Measurements from ENCODE around the gene SSU72.

The SSU72 gene

GRCh38 chr1:1538989-1539309 is 35.7 kb downstream of the SSU72 start:
- no peak overlapping the region for H3K4me2 ChIP-seq (ENCODE audit: low read length)

GRCh38 chr1:1538334-1538733 is 36.3 kb downstream of the SSU72 start:
- no peaks in the 10 kb centered on the region for H3K79me2 ChIP-seq (ENCODE audit: insufficient read depth, low read length)
- no peak overlapping the region for H2AFZ ChIP-seq (ENCODE audit: low read length)
- no peaks in the 10 kb centered on the region for H3F3A ChIP-seq (ENCODE audit: insufficient read depth, low read length)
- no peak overlapping the region for H3K27ac ChIP-seq (ENCODE audit: low read depth, low read length, poor library complexity, severe bottlenecking)
- H3K4me2 ChIP-seq (ENCODE audit: low read length), result no peak overlapping the region
- H3K9me3 ChIP-seq (ENCODE audit: low read length), result no peaks in the 10 kb centered on the region
- H3K9me2 ChIP-seq (ENCODE audit: low read depth, low read length), result no peaks in the 10 kb centered on the region
- H3K4me1 ChIP-seq (ENCODE audit: insufficient read depth, low read length, severe bottlenecking), result no peaks in the 10 kb centered on the region
- H4K20me1 ChIP-seq (ENCODE audit: insufficient read depth, low read length), result no peaks in the 10 kb centered on the region
- H3K4me3 ChIP-seq (ENCODE audit: low read depth, low read length, poor library complexity, severe bottlenecking), result no peak overlapping the region
- H3K36me3 ChIP-seq (ENCODE audit: insufficient read depth, low read length), result peaks cover 28% of the 10 kb centered on the region
- no peaks in the 10 kb centered on the region; the same call in 1 of the 2 replicates for H3K27me3 ChIP-seq (ENCODE audit: insufficient read depth, low read length)
- no peak overlapping the region for H3K9ac ChIP-seq (ENCODE audit: low read length)
- no peak for TF ChIP-seq EZH2 (IDR thresholded peaks at IDR 0.05; ENCODE audit: borderline replicate concordance, low read length)
- TF ChIP-seq CTCF (IDR thresholded peaks at IDR 0.05; ENCODE audit: low read length), result no peak

More at GRCh38 chr1:1538989-1539309, 35.7 kb downstream of the SSU72 start:
- Histone ChIP-seq H3F3A (ENCODE audit: insufficient read depth, low read length) (no peaks in the 10 kb centered on the region), H3K27ac (ENCODE audit: low read depth, low read length, poor library complexity, severe bottlenecking) (no peak overlapping the region), H3K27me3 (ENCODE audit: insufficient read depth, low read length) (no peaks in the 10 kb centered on the region; the same call in 1 of the 2 replicates), H3K4me1 (ENCODE audit: insufficient read depth, low read length, severe bottlenecking) (no peaks in the 10 kb centered on the region), H3K9me2 (ENCODE audit: low read depth, low read length) (no peaks in the 10 kb centered on the region), H2AFZ (ENCODE audit: low read length) (no peak overlapping the region), H3K9ac (ENCODE audit: low read length) (no peak overlapping the region), H3K4me3 (ENCODE audit: low read depth, low read length, poor library complexity, severe bottlenecking) (no peak overlapping the region), H3K36me3 (ENCODE audit: insufficient read depth, low read length) (peaks cover 29% of the 10 kb centered on the region), H3K9me3 (ENCODE audit: low read length) (no peaks in the 10 kb centered on the region), H4K20me1 (ENCODE audit: insufficient read depth, low read length) (no peaks in the 10 kb centered on the region), H3K79me2 (ENCODE audit: insufficient read depth, low read length) (no peaks in the 10 kb centered on the region)
- TF ChIP-seq CTCF (IDR thresholded peaks at IDR 0.05; ENCODE audit: low read length) (no peak), EZH2 (IDR thresholded peaks at IDR 0.05; ENCODE audit: borderline replicate concordance, low read length) (no peak)

- Histone ChIP-seq H3K27me3 (ENCODE audit: insufficient read depth, low read length) (no peaks in the 10 kb centered on the region; the same call in 1 of the 2 replicates), H4K20me1 (ENCODE audit: insufficient read depth, low read length) (no peaks in the 10 kb centered on the region), H3K9me2 (ENCODE audit: low read depth, low read length) (no peaks in the 10 kb centered on the region), H3K9me3 (ENCODE audit: low read length) (no peaks in the 10 kb centered on the region), H3K4me2 (ENCODE audit: low read length) (no peak overlapping the region), H3K36me3 (ENCODE audit: insufficient read depth, low read length) (peaks cover 22% of the 10 kb centered on the region), H3K4me3 (ENCODE audit: low read depth, low read length, poor library complexity, severe bottlenecking) (no peak overlapping the region), H3F3A (ENCODE audit: insufficient read depth, low read length) (no peaks in the 10 kb centered on the region), H3K4me1 (ENCODE audit: insufficient read depth, low read length, severe bottlenecking) (no peaks in the 10 kb centered on the region), H3K9ac (ENCODE audit: low read length) (no peak overlapping the region), H2AFZ (ENCODE audit: low read length) (no peak overlapping the region), H3K27ac (ENCODE audit: low read depth, low read length, poor library complexity, severe bottlenecking) (no peak overlapping the region), H3K79me2 (ENCODE audit: insufficient read depth, low read length) (no peaks in the 10 kb centered on the region)
- TF ChIP-seq EZH2 (IDR thresholded peaks at IDR 0.05; ENCODE audit: borderline replicate concordance, low read length), result no peak
- TF ChIP-seq CTCF (IDR thresholded peaks at IDR 0.05; ENCODE audit: low read length), result no peak
Observed at GRCh38 chr1:1537626-1538250, 36.9 kb downstream of the SSU72 start.

All from OCI-LY1 (cell line).